GM19023 (cell line): ENCODE measurements around the gene ACTR3C.
"Not testable (repeated sequence)": the region's sequence is repeated elsewhere in the genome, so short reads cannot be mapped to it uniquely, and the experiment has no call there.

ENCODE experiments used
- ATAC-seq: cut with Tn5 transposase; IDR thresholded peaks from one replicate; pipeline ENCODE4 v1.9.1; 2021; ENCODE audit warnings: mild to moderate bottlenecking, moderate library complexity; ENCODE audit not compliant: unreplicated experiment

ACTR3C gene

DNA sequence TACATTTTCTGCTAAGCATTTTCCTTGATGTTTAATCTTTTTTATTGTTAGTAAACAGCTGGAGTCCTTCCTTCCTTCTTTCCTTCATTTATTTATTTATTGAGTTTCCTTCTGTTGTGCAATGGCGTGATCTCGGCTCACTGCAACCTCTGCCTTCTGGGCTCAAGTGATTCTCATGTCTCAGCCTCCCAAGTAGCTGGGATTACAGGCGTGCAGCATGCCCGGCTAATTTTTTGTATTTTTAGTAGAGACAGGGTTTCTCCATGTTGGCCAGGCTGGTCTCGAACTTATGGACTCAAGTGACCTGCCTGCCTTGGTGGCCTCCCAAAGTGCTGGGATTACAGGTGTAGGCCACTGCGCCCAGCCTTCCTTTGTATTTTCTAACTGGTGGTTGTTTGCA, 6.4 kb downstream of the ACTR3C start:
- not testable (repeated sequence) for ATAC-seq

DNA sequence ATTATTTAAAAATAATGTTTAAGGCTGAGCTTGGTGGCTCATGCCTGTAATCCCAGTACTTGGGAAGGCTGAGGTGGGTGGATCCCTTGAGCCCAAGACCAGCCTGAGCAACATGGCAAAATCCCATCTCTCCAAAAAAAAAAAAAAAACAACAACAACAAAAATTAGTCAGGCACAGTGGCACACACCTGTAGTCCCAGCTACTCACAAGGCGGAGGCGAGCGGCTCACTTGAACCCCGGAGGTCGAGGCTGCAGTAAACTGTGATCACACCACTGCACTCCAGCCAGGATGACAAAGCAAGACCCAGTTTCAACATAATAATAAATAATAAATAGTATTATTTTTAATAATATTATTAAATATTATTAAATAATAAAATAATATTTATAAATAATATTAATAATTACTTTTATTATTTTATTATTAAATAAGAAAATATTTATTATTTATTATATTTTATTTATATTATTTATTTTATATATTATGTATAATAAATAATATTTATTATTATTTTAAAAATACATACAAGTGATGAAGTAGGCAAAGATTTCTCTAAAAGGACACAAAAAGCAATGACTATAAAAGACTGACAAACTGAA, 8.6 kb downstream of the ACTR3C start:
- no peak for ATAC-seq

- ATAC-seq = no peak
Measured at GRCh38 chr7:150313870-150314269, 9.5 kb downstream of the ACTR3C start.

- ATAC-seq = no peak
Measured at GRCh38 chr7:150313367-150313809, 10.0 kb downstream of the ACTR3C start.

GRCh38 chr7:150312649-150313366, 10.5 kb downstream of the ACTR3C start:
- not testable (repeated sequence) for ATAC-seq

GRCh38 chr7:150311711-150312110, 11.6 kb downstream of the ACTR3C start:
- no peak for ATAC-seq

GRCh38 chr7:150311146-150311545, 12.2 kb downstream of the ACTR3C start:
- no peak for ATAC-seq

DNA sequence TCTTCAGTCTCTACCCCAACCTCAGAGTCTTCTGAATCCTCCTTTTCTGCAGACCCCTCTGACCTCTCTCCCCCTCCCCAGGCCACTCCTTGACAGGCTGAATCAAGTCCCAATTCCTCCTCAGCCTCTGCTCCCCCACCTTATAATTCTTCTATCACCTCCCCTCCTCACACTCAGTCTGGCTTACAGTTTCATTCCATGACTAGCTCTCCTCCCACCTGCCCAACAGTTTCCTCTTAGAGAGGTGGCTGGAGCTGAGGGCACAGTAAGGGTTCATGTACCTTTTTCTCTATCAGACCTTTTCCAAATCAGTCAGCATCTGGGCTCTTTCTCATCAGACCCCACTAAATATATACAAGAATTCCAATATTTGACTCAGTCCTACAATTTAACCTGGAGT, 14.8 kb downstream of the ACTR3C start:
- ATAC-seq = no peak

GRCh38 chr7:150307904-150308303, 15.4 kb downstream of the ACTR3C start:
- ATAC-seq = no peak

- ATAC-seq = no peak
Measured at GRCh38 chr7:150307129-150307528, 16.2 kb downstream of the ACTR3C start.

DNA sequence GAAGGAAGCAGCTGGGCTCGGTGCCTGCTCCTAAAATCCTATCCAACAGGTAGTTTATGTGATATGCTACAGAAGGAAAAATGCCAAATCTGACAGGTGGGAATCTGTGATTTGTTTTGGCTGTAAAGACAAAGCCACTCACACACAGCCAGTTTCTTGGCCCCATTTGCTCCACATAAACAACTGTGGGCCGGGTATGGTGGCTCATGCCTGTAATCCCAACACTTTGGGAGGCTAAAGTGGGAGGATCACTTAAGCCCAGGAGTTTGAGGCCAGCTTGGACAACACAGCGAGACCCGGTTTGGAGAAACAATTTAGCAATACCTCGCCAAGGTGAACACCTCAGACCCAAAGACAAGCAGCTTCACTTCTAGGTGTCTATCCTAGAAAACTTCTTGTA, 17.0 kb downstream of the ACTR3C start:
- ATAC-seq = not testable (repeated sequence)

DNA sequence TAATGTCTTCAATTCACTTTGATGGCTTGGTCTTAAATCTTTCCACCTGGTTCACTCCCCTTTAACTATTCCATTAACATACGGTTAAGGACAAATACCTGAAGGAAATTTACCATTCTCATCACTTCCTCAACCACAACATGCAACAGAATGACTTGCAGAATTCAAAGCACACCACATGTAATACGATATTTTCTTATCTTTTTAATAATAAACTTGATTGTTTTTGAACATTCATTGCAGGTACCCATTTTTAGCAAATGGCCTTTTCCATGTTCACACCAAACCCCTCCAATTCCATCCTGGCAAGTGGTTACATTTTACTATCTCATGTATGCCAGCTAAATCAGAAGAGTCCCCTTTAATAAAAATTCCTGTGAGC, 17.5 kb downstream of the ACTR3C start:
- not testable (repeated sequence) for ATAC-seq

DNA sequence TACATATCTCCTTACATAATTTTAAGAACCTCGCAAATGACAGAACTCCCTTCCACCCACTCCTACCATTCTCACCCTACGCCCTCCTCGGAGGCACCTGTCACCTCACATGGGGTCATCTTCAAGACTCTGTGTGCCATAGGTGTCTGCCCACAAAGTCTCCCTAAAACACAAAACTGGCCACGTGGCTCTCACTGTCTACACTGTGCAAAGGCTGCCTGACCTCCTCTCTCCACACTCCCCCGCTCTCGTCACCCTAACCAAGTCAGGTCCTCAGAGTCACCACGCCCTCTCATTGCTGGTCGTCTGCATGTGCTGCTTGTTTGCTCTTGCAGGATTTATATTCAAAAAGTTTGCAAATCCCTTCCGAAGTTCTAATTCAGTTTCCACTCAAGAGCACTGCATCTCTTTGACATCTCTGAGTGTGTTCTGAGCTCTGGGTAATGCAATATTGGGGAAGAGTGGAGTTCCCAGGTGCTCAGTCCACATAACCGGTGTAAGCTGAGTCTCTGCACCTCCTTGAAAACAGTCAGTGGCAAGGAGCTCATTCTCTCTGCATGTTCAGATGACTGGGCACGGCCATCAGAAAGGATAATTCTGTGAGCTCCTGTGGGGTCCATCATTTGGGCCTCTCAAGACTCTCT, 18.0 kb downstream of the ACTR3C start:
- not testable (repeated sequence) for ATAC-seq

DNA sequence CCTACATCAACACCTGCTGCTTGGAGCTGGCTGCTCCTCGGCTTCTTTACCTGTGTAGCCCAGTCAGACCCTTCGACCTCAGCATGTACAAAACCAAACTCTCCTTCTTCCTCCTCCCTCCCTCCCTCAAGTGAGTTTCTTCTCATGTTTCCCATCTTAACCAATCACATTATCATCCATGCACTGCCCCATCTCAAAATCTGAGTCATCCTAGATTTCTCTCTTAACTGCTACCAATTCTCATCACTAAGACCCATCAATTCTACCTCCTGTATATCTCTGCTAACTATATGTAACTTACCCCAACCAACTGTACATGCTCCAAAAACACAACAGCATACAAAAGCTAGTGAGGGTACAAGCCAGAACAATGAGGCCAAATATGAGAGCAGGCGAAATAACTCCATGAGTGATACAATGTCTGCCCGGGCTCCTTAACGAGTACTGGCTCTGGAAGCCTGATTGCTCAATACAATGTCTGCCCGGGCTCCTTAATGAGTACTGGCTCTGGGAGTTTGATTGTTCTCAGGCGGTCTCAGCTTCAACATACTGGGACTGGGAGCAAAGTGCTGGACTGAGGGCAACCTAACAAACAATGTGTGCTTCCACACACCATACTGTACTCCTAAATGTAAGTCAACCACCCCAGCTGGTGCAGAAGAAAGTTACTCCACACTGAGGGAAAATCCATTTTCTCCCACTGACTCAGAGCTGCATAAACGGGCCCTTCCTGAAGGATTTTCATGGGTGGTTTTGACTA, 18.7 kb downstream of the ACTR3C start:
- ATAC-seq = not testable (repeated sequence)

- not testable (repeated sequence) for ATAC-seq
Measured at GRCh38 chr7:150302908-150303310, 20.4 kb downstream of the ACTR3C start.

DNA sequence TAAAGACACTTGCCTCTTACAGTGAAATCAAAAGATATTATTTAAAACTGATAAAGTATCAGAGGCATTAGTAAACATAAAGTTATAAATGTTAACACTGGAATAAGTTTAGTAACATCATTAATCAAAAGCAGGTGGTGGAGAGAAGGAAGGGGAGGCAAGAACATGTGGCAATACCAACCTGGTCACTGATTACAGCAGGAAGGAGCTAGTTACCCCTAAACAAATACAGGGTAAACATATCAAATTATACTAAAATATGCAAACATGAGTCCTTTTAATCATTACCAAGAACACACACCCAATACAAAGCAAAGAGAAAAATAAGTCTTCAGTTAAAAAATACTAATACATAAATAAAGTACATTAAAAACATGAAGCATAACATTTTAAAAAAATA, 25.4 kb downstream of the ACTR3C start:
- ATAC-seq = not testable (repeated sequence)

- ATAC-seq = not testable (repeated sequence)
Measured at GRCh38 chr7:150296802-150297201, 26.5 kb downstream of the ACTR3C start.

GRCh38 chr7:150295614-150296013, 27.7 kb downstream of the ACTR3C start:
- ATAC-seq = not testable (repeated sequence)

- ATAC-seq = not testable (repeated sequence)
Measured at GRCh38 chr7:150295027-150295426, 28.3 kb downstream of the ACTR3C start.

GRCh38 chr7:150290317-150290716, 33.0 kb downstream of the ACTR3C start:
- ATAC-seq = not testable (repeated sequence)

DNA sequence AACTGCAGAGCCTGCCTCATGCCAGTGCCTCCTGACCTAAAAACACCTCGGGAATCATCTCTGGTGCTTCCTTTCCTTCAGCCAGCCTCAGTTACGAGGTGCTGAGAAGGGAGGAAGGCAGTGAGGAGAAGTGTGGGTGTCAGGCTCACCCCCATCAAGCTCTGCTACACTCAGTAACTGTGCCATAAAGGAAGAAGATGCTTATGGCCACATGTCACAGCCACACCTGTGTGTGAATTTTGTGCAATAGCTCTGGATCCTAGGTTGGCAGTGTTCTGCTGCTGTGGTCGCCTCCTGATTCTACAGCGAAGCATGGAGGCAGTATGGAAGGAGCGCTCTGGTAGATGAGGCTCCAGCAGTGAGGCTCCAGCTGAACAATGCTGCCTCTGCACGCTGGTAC, 34.5 kb downstream of the ACTR3C start:
- not testable (repeated sequence) for ATAC-seq
